ENCODE results near the gene GANAB. TPM values are rescaled to one million over a fixed set of nuclear protein-coding genes. Genes with fewer than 3 reads are reported as not detected.
"Not testable (repeated sequence)": the region's sequence is repeated elsewhere in the genome, so short reads cannot be mapped to it uniquely, and the experiment has no call there.

GANAB gene
- total RNA-seq, 2 experiments from 2014 or later, result 290 to 291 TPM

DNA sequence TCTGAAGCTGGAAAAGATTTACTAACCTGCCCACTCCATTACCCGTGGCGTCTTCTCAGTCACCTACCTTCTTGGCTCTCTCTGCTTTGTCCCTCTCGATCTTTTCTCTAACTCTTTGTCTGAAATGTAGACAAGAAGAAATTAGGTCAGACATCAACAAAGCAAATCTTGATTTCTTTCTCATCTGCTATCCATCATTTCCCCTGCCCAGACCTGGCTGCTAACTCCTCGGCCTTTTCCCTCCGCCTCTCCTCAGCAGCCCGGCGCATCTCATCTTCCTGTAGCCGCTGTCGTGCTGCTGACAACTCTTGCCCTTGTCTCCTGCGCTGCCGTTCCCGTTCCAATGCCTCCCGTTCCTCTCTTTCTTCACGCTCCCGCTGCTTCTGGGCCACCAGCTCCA, 31.3 kb upstream of the GANAB start:
- CTCF ChIA-PET, result interaction anchor here (1.0 kb wide), 1 partner anchor 284 kb away, joined by 3 read pairs; no protein-coding TSS in a partner anchor
- H3K36me3 Mint-ChIP-seq (ENCODE audit: low read depth), result peaks cover 33% of the 10 kb centered on the region
- POLR2A ChIA-PET, result interaction anchor here (0.7 kb wide), 1 partner anchor 13 kb away, joined by 4 read pairs; the partner anchor contains the start of genes C11orf98 and CSKMT
- H3K27me3 Mint-ChIP-seq, result no peaks in the 10 kb centered on the region
- no peaks in the 10 kb centered on the region for H3K9me3 Mint-ChIP-seq
- H3K4me1 Mint-ChIP-seq, result peaks cover 53% of the 10 kb centered on the region
- peak overlapping the region; percentile 90 for H3K4me3 Mint-ChIP-seq
- no peak for DNase-seq
- peak overlapping the region; percentile 92 for H3K27ac Mint-ChIP-seq

DNA sequence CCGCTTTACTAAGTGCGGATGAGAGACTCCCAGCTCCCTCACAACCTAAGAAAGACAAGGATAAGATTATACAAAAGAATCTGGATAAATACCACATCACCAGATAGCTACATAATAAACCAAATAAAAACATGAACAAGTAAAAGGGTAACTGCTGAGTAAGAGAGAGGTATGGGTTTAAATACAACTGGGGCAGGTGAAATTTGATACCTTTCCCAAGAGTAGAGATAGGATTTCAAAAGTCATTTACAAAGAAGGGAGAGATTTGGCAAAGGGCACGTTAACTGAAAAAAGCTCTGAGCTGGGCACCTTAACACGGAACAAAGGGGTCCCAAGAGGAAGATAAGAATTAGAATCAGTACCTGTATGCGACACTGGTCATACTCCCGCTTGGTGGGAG, 30.7 kb upstream of the GANAB start:
- Mint-ChIP-seq H3K9me3 (no peaks in the 10 kb centered on the region), H3K36me3 (ENCODE audit: low read depth) (peaks cover 38% of the 10 kb centered on the region), H3K27me3 (no peaks in the 10 kb centered on the region), H3K4me1 (peaks cover 58% of the 10 kb centered on the region), H3K4me3 (peak overlapping the region; percentile 90), H3K27ac (no peak overlapping the region)
- DNase-seq, result no peak
- ChIA-PET CTCF (interaction anchor here (0.8 to 4.6 kb wide), 5 partner anchors 27 to 283 kb away, joined by 3 to 16 read pairs (median 4); partner anchors contain the start of genes SLC3A2 and TUT1), POLR2A (interaction anchor here (0.7 kb wide), 1 partner anchor 12 kb away, joined by 4 read pairs; the partner anchor contains the start of genes C11orf98 and CSKMT)

DNA sequence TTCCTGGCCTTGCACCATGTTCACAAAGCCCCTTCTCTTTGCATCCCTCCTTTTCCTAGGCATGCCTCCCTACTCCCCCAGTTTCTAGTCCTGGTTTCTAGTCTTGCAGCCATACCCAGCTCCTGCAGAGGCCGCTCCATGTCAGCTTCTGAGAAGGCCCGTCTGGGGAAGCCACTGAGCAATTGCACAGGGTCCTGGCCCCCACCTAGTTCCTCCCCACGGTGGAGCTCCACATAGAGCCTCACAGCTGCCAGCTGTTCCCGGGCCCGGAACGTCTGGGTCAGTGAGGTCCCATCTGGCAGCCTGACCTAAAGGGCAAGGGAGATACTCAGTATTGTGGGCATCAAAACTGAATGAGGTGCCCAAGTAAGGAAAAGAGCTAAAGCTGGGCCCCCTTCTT, 30.3 kb upstream of the GANAB start:
- ChIA-PET CTCF (interaction anchor here (0.8 to 4.6 kb wide), 5 partner anchors 27 to 283 kb away, joined by 3 to 16 read pairs (median 4); partner anchors contain the start of genes SLC3A2 and TUT1), POLR2A (interaction anchor here (0.6 kb wide), 1 partner anchor 180 kb away, joined by 4 read pairs; no protein-coding TSS in a partner anchor)
- Mint-ChIP-seq H3K27ac (no peak overlapping the region), H3K36me3 (ENCODE audit: low read depth) (peaks cover 41% of the 10 kb centered on the region), H3K4me1 (peaks cover 60% of the 10 kb centered on the region), H3K4me3 (peak overlapping the region; percentile 90), H3K27me3 (no peaks in the 10 kb centered on the region), H3K9me3 (no peaks in the 10 kb centered on the region)
- no peak for DNase-seq

DNA sequence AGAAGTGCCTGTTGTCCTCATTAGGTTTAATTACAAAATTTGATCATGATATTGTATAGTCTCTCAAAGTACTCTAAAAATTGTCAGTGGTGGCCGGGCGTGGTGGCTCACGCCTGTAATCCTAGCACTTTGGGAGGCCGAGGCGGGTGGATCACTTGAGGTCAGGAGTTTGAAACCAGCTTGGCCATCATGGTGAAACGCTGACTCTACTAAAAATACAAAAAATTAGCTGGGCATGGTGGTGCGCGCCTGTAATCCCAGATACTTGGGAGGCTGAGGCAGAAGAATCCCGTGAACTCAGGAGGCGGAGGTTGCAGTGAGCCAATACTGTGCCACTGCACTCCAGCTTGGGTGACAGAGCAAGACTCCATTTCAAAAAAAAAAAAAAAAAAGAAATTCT, 29.0 kb upstream of the GANAB start:
- CTCF ChIA-PET, result interaction anchor here (0.8 to 4.6 kb wide), 2 partner anchors 19 to 83 kb away, joined by 3 to 16 read pairs; partner anchors contain the start of gene TUT1

DNA sequence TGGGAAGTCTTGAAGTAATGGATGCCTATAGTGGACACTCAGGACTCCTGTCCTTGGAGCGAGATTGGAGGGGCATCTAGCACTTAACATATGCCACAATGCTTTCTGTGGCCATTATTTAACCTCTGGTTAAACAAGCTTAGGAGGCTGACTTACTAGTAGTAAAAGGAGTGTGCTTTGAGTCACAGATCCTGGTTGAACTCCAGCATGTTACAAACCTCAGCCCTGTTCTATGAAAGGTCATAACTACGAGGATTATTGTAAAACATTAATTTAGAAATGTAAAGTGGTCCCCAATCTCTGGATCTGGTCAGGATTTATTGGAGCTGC, 26.7 kb upstream of the GANAB start:
- H3K27ac Mint-ChIP-seq, result peak overlapping the region; percentile 98
- POLR2A ChIA-PET, result interaction anchor here (0.6 to 1.6 kb wide), 5 partner anchors 9 to 96 kb away, joined by 3 to 4 read pairs (median 3); no protein-coding TSS in a partner anchor
- H3K9me3 Mint-ChIP-seq, result no peaks in the 10 kb centered on the region
- peaks cover 55% of the 10 kb centered on the region for H3K36me3 Mint-ChIP-seq (ENCODE audit: low read depth)
- H3K4me3 Mint-ChIP-seq, result peak overlapping the region; percentile 99
- CTCF ChIA-PET, result interaction anchor here (0.7 to 4.6 kb wide), 10 partner anchors 8 to 114 kb away, joined by 3 to 16 read pairs (median 4); partner anchors contain the start of genes C11orf98, CSKMT, TMEM179B and TUT1
- DNase-seq, result no peak
- H3K4me1 Mint-ChIP-seq, result peaks cover 65% of the 10 kb centered on the region
- H3K27me3 Mint-ChIP-seq, result no peaks in the 10 kb centered on the region

More for the DNA sequence above, 29.0 kb upstream of the GANAB start:
- Mint-ChIP-seq H3K4me1 (peaks cover 61% of the 10 kb centered on the region), H3K36me3 (ENCODE audit: low read depth) (peaks cover 49% of the 10 kb centered on the region), H3K27ac (peak overlapping the region; percentile 52)
- POLR2A ChIA-PET, H3K27me3 Mint-ChIP-seq, H3K9me3 Mint-ChIP-seq, DNase-seq, H3K4me3 Mint-ChIP-seq: not testable (repeated sequence)

DNA sequence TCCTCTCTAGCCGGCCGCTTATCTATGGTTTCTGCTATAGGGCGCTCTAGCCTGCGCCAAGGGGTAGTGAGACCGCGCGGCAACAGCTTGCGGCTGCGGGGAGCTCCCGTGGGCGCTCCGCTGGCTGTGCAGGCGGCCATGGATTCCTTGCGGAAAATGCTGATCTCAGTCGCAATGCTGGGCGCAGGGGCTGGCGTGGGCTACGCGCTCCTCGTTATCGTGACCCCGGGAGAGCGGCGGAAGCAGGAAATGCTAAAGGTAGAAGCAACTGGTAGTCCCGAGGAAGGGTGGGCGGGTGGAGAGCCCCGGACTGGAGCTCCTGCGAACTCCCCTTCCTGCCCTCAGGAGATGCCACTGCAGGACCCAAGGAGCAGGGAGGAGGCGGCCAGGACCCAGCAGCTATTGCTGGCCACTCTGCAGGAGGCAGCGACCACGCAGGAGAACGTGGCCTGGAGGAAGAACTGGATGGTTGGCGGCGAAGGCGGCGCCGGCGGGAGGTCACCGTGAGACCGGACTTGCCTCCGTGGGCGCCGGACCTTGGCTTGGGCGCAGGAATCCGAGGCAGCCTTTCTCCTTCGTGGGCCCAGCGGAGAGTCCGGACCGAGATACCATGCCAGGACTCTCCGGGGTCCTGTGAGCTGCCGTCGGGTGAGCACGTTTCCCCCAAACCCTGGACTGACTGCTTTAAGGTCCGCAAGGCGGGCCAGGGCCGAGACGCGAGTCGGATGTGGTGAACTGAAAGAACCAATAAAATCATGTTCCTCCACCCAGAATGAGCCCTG, 25.4 kb upstream of the GANAB start, which contains the start of the genes LBHD1 and UQCC3:
Gene LBHD1, minus strand, starts transcription at position 660 of the 782 bp plus-strand sequence. CDS start 2,236 bp downstream, outside the sequence.
Gene UQCC3, plus strand, starts transcription at position 66 of the 782 bp plus-strand sequence. Its CDS starts 73 bp downstream, at position 139.
- POLR2A ChIA-PET, result interaction anchor here (0.5 to 1.6 kb wide), 16 partner anchors 18 to 209 kb away, joined by 3 to 5 read pairs (median 3); partner anchors contain the start of genes INTS5, MTA2 and SLC3A2
- H3K4me3 Mint-ChIP-seq, result peak within 1 kb of the TSS; percentile 99
- DNase-seq, result peak; percentile 89
- no peaks in the 10 kb centered on the region for H3K9me3 Mint-ChIP-seq
- peaks cover 53% of the 10 kb centered on the region for H3K36me3 Mint-ChIP-seq (ENCODE audit: low read depth)
- H3K27ac Mint-ChIP-seq, result peak within 1 kb of the TSS; percentile 98
- CTCF ChIA-PET, result interaction anchor here (0.7 to 2.2 kb wide), 15 partner anchors 9 to 247 kb away, joined by 3 to 11 read pairs (median 5); partner anchors contain the start of genes BSCL2, GNG3, HNRNPUL2 and SLC3A2
- H3K27me3 Mint-ChIP-seq, result no peaks in the 10 kb centered on the region
- peaks cover 59% of the 10 kb centered on the region for H3K4me1 Mint-ChIP-seq

DNA sequence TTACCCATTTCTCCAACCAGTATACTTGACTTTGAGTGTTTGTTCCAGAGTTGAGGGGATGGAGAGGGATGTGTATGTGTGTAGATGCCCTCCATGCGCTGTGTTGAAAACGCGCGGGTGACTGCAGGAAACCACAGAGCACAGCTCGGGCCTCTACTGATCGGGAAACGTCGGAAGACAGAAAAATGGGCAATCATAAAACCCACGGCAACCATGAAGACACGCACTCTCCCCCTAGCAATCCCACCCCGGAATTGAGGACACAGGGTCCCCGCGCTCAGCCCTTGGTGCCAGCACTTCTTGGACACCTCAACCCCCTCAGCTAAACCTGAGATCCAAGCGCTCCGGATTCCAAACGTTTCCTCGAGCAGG, 24.8 kb upstream of the GANAB start:
- CTCF ChIA-PET, result interaction anchor here (0.7 to 2.5 kb wide), 14 partner anchors 8 to 247 kb away, joined by 3 to 11 read pairs (median 5); partner anchors contain the start of genes BSCL2, GNG3, HNRNPUL2 and SLC3A2
- no peak for DNase-seq
- Mint-ChIP-seq H3K27me3 (no peaks in the 10 kb centered on the region), H3K4me3 (peak overlapping the region; percentile 99), H3K9me3 (no peaks in the 10 kb centered on the region), H3K4me1 (peaks cover 61% of the 10 kb centered on the region), H3K27ac (peak overlapping the region; percentile 98), H3K36me3 (ENCODE audit: low read depth) (peaks cover 56% of the 10 kb centered on the region)
- POLR2A ChIA-PET, result interaction anchor here (0.7 to 1.4 kb wide), 7 partner anchors 18 to 182 kb away, joined by 3 to 5 read pairs (median 3); partner anchors contain the start of genes INTS5 and MTA2

DNA sequence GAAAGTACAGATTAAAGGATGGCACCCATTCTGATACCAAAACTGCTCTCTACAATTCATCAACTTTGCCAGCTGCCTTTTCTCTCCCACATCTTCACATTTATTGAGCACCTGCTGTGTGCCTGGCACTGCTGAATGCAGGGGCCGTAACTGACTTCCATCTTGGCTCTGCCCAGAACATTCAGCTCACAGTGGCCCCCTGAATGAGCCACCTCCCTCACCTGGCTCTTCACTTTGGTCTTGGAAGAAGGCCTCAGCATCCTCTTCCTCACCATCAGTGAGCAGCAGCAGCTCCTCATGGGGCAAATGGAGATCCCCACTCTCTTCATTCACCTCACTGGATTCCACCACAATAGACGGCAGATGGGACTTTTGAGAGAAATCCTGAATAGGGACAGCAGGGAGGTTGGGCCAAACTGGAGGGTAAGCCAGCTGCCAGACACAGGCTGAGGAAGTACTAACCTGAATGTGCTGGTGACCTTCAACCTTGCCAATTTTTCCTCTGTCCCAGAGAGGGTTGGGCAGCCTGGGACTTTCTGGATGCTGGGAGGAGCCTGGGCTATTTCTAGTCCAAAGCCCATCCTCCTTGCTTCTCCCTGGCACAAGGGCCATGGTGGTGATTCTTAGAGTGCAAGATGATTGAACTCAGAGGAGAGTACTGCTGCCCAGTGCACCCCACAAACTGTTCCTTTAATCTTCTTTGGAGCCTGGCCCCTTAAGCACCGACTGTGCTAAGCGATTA, 23.2 kb upstream of the GANAB start:
- H3K27me3 Mint-ChIP-seq, result no peaks in the 10 kb centered on the region
- CTCF ChIA-PET, result interaction anchor here (0.7 to 2.5 kb wide), 8 partner anchors 13 to 610 kb away, joined by 3 to 8 read pairs (median 3); partner anchors contain the start of gene ROM1
- peak overlapping the region; percentile 98 for H3K27ac Mint-ChIP-seq
- H3K4me1 Mint-ChIP-seq, result peaks cover 57% of the 10 kb centered on the region
- peaks cover 58% of the 10 kb centered on the region for H3K36me3 Mint-ChIP-seq (ENCODE audit: low read depth)
- peak overlapping the region; percentile 99 for H3K4me3 Mint-ChIP-seq
- no peak for DNase-seq
- no peaks in the 10 kb centered on the region for H3K9me3 Mint-ChIP-seq
- POLR2A ChIA-PET, result interaction anchor here (0.6 to 0.8 kb wide), 2 partner anchors 119 to 184 kb away, joined by 3 read pairs; no protein-coding TSS in a partner anchor

DNA sequence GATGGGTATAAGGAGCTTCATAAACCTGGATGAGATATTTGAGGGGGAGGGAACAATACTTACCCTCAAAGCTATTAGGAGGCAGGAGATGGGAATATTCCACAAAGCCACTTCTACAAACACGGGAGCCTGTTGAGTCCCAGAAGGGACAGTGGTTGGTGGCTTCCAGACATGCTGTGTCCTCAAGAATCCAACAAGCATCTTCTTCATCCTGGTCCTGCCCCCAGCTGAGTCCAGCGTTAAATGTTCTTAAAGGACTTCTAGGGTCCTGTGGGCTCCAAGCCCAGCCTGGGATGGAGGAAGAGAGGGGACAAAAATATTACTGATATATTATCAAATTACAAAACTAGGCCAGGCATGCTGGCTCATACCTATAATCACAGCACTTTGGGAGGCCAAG, 21.0 kb upstream of the GANAB start:
- Mint-ChIP-seq H3K27me3 (no peaks in the 10 kb centered on the region), H3K27ac (peak overlapping the region; percentile 78), H3K4me1 (peaks cover 53% of the 10 kb centered on the region), H3K36me3 (ENCODE audit: low read depth) (peaks cover 59% of the 10 kb centered on the region), H3K4me3 (peak overlapping the region; percentile 98), H3K9me3 (no peaks in the 10 kb centered on the region)
- ChIA-PET POLR2A (interaction anchor here (0.8 kb wide), 1 partner anchor 66 kb away, joined by 3 read pairs; the partner anchor contains the start of gene MTA2), CTCF (interaction anchor here (0.8 to 1.9 kb wide), 9 partner anchors 10 to 172 kb away, joined by 3 to 6 read pairs (median 3); partner anchors contain the start of genes TUT1 and WDR74)
- no peak for DNase-seq

DNA sequence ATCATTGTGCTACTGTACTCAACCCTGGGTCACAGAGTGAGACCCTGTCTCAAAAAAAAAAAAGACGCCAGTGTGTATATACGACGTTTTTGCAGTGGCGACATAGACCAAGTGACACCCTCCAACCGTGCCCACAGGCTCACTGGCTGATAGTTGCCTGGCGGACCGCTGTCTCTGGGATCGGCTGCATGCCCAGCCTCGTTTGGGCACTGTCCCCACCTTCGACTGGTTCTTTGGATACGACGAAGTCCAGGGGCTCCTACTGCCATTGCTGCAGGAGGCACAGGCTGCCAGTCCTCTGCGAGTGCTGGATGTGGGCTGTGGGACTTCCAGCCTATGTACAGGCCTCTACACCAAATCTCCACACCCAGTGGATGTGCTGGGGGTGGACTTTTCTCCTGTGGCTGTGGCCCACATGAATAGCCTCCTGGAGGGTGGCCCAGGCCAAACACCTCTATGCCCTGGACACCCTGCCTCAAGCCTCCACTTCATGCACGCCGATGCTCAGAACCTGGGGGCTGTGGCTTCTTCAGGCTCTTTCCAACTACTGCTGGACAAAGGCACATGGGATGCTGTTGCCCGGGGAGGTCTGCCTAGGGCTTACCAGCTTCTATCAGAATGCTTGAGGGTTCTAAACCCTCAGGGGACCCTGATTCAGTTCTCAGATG, 20.0 kb upstream of the GANAB start:
- DNase-seq, result no peak
- H3K4me1 Mint-ChIP-seq, result peaks cover 49% of the 10 kb centered on the region
- peaks cover 51% of the 10 kb centered on the region for H3K36me3 Mint-ChIP-seq (ENCODE audit: low read depth)
- CTCF ChIA-PET, result interaction anchor here (0.8 to 3.0 kb wide), 8 partner anchors 7 to 215 kb away, joined by 3 to 7 read pairs (median 4); partner anchors contain the start of genes SLC3A2 and TUT1
- peak overlapping the region; percentile 98 for H3K4me3 Mint-ChIP-seq
- H3K9me3 Mint-ChIP-seq, result no peaks in the 10 kb centered on the region
- H3K27me3 Mint-ChIP-seq, result no peaks in the 10 kb centered on the region
- POLR2A ChIA-PET, result interaction anchor here (1.0 to 1.1 kb wide), 2 partner anchors 59 to 189 kb away, joined by 3 to 7 read pairs; no protein-coding TSS in a partner anchor
- H3K27ac Mint-ChIP-seq, result peak overlapping the region; percentile 93

DNA sequence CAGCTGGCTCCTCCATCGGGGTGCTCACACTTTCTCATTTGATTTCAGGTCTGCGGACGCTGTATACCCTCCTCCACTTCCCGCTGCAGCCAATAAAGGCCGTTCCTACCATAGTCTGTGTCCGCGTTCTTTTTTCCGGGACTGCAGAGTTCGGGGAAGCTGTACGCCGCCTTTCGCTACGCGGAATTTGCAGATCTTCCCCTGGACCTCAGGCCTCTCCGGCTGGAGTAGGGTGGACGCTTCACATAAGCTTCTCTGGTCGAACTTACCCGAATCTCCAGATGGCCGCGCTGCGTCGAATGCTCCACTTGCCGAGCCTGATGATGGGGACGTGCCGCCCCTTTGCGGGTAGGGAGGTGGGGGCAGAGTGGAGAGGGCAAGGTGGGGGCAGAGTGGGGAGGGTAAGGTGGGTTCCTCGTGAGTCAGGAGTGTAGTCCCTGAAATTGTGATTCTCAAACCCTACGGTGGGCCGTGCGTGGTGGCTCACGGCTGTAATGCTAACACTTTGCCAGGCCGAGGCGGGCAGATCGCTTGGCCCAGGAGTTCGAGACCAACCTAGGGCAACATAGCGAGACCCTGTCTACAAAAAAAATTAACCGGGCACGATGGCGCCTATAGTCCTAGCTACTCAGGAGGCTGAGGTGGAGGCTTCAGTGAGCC, 19.3 kb upstream of the GANAB start:
- Mint-ChIP-seq H3K36me3 (ENCODE audit: low read depth) (peaks cover 47% of the 10 kb centered on the region), H3K27ac (peak overlapping the region; percentile 93), H3K9me3 (no peaks in the 10 kb centered on the region), H3K4me3 (peak overlapping the region; percentile 98), H3K27me3 (no peaks in the 10 kb centered on the region), H3K4me1 (peaks cover 45% of the 10 kb centered on the region)
- CTCF ChIA-PET, result interaction anchor here (0.5 to 3.0 kb wide), 19 partner anchors 8 to 216 kb away, joined by 3 to 17 read pairs (median 4); partner anchors contain the start of genes INTS5, MTA2, SLC3A2 and TUT1
- DNase-seq, result peak; percentile 56
- POLR2A ChIA-PET, result interaction anchor here (0.6 to 1.8 kb wide), 18 partner anchors 9 to 190 kb away, joined by 3 to 14 read pairs (median 7); partner anchors contain the start of genes B3GAT3, GANAB, INTS5 and TUT1
